Measurements from ENCODE around the gene ZIC1.

Gene ZIC1

DNA sequence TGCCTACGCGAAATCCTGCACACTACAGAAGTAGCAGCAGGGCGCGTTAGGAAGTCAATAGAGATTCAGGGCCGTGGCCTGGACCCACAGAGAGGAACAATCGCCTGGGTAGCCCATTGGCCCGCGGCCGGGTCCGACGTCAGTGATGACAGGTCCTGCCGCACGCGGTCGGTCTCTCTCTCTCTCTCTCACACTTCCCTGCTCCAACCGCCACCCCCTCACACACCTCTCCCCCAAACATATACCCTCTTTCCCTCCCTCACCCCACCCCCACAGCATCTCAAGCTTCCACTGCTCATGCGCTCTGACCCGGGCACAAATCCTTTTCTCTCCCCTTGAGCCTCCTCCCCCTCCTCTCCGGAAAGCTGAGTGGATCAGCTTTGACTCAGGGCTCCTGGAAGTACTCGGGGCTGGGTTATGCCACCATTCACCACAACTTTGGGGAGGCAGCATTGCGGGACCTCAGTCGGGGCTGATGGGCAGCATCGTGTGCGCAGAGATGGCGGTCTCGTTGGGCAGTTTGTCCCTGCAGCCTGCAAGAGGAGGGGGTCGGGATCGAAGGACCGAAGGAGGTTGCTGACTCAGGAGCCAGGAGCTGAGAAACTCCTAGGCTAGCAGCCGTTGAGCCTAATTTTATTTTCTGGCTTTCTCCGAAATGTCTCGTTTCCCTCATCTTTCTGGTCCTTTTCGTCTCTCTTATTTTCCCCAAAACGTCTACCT is 11.8 kb upstream of the ZIC1 start:
- DNase-seq, result no peak

GRCh38 chr3:147397875-147398812 is 11.0 kb upstream of the ZIC1 start:
- DNase-seq, result no peak

GRCh38 chr3:147398813-147399534 is 10.2 kb upstream of the ZIC1 start:
- no peak for DNase-seq

DNA sequence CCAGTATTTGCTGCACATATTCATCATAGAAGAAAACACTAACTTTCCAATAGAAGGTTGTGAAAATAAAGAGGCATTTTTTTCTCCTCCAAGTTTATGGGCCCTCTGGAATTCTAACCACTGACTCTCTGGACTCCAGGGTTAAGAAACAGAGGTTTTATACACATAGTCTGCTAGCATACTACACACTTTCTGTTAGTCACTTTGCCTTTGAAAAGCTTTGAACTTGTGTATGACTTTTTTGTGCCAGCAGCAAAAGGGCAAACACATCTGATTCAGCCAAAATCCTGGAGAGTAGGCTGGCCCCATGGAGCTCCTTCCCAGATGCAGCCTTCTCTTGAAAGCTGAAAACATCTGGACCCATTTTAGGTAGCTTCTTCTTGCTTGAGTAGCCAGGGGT is 9.1 kb upstream of the ZIC1 start:
- no peak for DNase-seq

- no peak for DNase-seq
Measured at GRCh38 chr3:147400999-147401398, 8.2 kb upstream of the ZIC1 start.

DNA sequence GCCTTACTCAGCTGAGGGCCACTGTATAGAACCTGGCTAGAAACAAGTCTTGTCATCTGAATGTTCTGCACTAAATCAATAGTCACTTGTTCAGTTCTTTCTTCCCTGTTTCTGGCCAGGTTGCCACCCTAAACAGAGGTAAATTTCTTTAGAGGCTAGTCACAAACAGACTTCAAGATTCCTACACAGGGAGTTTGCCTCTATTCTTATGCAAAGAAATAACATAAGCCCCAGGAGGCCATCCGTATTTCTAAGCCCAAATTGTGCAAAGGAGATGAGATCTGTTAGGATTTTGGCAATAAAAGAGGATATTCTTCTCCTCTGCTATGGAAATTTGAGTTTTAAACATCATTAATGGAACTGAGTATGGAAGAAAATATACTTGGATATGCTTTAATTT is 7.7 kb upstream of the ZIC1 start:
- DNase-seq, result no peak

DNA sequence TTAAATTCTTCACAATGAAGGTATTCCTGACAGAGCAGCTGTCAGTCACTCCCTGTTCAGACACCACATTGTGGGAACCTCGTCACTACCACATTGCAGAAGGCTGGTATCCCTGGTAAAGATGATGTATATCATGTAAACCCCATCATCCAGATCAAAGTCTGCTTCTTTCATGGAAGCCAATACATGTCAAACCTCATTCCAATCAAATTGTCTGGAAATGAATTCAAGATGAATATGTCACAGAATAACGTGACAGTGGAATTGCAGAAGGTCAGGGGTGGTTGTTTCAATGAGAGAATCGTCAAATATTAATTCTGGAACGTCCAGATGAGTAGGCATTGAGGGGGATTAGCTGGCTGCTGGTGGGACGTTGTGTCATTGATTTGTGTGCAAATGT is 7.0 kb upstream of the ZIC1 start:
- no peak for DNase-seq

DNA sequence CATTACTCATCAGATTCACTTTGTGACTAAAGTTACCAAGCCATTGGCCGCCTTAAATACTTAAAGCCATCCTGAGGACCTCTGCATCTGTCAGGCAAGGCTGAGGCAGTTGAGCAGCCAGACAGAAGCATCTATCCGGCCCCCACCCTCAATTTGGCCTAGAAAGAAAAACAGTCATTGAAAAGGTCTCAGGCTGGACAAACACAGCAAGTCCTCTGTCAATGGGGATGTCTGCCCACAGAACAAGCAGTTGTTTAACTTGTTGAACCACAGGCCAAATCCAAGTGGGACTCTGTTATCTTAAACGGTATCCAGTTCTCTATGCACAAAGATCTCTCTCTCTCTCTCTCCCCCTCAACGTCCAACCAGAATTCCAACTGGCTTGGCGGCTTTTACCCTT is 5.7 kb upstream of the ZIC1 start:
- no peak for DNase-seq

GRCh38 chr3:147404000-147404799 is 5.0 kb upstream of the ZIC1 start:
- DNase-seq, result no peak

DNA sequence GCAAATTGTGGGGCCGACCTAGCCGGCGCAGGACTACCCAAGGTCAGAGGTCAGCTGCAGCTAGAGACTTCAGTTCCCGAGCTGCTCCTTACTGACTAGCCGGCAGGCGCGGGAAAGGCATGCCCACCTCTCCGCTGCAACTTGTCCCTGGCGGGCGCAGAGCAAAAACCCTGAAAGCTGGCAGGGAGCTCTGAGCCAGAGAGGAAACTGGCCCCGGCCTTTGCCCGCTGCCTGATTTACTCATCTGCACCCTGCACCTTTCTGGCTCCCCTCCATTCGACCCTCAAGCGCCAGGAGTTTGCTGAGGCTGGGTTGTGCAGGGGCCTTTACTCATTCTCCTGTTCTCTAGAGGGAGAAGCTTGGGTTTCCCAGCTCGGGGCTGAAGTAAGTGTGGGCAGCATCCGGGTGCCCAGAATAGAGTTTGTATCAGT is 4.3 kb upstream of the ZIC1 start:
- no peak for DNase-seq

DNA sequence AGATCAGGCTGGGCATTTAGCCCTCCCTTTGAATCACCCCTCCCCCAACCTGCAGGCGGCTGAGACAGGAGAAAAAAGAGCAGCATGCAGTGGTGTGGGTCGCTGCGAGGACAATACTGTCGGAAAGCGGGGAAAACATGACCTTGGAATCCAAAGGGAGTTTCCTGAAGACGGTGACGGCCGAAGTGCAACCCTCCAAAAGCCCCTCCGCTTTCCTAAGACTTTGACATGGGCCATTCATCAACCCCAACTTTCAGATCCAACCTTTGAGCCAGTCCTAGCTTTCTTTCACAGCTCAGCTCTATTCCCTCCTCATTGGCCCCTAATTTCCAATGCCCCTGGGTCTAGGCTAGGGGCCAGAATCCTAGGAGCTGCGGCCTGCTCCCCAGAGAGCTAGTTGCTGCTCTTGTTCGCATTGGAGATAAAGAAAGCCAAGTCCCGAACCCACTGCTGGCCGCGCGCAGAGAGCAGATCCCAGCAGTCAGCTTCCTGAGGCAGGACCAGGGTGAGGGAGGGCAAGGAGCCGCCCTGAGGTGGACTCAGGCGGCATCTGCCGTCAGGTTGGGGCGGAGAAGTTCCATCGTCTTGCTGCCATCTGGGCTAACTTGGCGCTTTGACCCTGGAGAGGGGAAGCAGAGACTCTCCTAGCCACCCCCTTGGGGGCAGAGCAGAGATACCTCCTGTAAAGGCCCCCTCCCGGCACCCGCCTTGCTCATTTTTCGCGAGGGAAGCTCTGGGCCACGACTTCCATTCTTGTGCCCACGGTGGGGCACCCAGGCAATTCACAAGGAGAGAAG is 3.7 kb upstream of the ZIC1 start:
- no peak for DNase-seq

GRCh38 chr3:147406028-147406931 is 2.9 kb upstream of the ZIC1 start, which contains the start of gene ZIC4:
Gene ZIC4, minus strand, starts transcription at chr3:147406543. Its CDS starts 3,746 bp downstream, at chr3:147402797.
- no peak for DNase-seq

DNA sequence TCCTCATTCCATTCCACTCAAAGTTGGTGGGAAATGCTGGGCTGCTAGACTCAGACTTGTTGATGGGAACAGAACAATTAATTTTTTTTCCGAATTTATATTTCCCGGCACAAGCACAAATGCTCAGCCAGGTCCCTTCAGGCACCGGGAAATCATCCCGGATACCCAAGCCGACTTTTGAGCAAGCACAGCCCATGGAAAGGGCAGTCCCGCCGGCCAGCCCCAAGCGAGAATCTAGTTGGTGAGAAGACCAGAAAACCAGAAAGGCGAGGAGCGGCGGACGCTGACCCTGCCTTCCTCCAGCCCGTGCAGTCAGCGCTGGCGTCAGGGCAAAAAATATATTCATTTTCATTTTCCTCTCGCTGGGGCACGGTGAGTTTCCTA is 2.1 kb upstream of the ZIC1 start:
- DNase-seq, result no peak

DNA sequence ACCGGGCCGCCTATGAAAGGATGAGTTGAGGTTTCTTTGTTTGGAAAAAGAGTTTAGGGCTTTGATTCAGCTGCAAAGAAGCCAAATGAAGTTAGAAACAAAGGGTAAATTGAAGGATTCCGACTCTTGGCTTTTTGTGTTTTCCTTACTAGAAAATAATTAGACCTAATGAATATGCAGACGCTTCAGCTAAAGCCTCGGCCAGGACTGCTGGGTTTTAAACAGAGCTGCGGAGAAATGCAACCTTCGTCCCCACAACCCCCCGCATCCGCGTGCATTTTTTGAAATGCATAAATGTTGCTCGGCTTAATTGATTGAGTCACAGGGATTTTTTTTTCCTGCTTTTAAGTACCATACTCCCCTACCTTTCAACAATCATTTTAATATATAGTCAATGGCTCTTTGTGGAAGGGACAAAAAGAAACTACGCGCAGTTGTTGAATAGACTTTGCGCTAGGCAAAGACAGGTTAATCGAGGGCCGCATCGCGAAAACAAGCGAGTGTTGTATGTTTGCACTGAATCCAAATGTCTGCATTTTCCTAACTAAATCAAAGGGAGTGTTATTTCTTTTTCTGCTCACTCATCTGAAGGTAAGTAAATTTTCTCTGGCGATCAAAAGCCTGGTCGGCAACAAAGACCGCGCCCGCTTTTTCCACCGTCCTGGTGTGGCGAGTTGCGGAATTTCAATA is 1.5 kb upstream of the ZIC1 start:
- no peak for DNase-seq

- DNase-seq, result no peak
Measured at GRCh38 chr3:147408188-147409100, 721 bp upstream of the ZIC1 start.

GRCh38 chr3:147410116-147410525 is 956 bp downstream of the ZIC1 start:
- no peak for DNase-seq

DNA sequence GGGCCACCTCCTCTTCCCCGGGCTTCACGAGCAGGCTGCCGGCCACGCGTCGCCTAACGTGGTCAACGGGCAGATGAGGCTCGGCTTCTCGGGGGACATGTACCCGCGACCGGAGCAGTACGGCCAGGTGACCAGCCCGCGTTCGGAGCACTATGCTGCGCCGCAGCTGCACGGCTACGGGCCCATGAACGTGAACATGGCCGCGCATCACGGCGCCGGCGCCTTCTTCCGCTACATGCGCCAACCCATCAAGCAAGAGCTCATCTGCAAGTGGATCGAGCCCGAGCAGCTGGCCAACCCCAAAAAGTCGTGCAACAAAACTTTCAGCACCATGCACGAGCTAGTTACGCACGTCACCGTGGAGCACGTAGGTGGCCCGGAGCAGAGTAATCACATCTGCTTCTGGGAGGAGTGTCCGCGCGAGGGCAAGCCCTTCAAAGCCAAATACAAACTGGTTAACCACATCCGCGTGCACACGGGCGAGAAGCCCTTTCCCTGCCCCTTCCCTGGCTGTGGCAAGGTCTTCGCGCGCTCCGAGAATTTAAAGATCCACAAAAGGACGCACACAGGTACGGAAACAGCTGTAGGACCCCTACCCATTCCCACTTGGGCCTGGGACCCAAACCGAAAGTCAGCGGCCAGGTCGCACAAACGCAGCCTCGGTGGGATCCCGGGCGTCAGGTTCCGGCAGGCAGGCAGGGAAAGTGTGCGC is 1.5 kb downstream of the ZIC1 start:
- no peak for DNase-seq

GRCh38 chr3:147411238-147411814 is 2.2 kb downstream of the ZIC1 start:
- no peak for DNase-seq

Measured in kidney glomerular epithelial cell (primary cell).